A549 (cell line): ENCODE data around the gene RIPOR2.

Source experiments
- TF ChIP-seq, protein P1 (sequence below): fragments of 250-450 bp; sonication (Bioruptor Pico); IDR thresholded peaks from 2 replicates; pipeline ENCODE4 v1.5.0; 2020; ENCODE audit warnings: low read depth, mild to moderate bottlenecking, moderate library complexity
- TF ChIP-seq, protein P2 (sequence below): fragments of >200 bp; sonication (Bioruptor Twin); formaldehyde crosslinking; IDR thresholded peaks from 3 replicates; pipeline ENCODE4 v1.5.1; 2016

DNA sequence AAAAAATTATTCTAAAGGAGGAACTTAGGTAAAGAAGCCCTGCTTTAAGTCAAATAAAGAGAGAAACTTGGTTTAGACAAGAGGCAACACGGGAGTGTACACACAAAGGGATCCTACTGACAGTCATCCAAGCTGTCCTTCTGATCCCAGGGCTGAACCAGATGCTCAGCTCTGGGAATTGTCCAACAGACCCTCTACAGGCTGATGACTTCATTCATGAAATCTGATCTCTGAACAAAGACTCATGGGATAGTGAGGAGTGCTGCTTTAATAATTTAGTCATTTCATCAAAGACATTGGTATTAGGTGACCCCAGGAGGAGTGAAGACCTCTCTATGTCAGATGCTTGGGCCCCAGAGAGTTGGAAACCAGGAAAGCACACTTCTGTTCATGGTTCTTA is 71.4 kb downstream of the RIPOR2 start:
- TF ChIP-seq, protein P1, sequence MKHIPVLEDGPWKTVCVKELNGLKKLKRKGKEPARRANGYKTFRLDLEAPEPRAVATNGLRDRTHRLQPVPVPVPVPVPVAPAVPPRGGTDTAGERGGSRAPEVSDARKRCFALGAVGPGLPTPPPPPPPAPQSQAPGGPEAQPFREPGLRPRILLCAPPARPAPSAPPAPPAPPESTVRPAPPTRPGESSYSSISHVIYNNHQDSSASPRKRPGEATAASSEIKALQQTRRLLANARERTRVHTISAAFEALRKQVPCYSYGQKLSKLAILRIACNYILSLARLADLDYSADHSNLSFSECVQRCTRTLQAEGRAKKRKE (CRISPR knock-in tag) = no peak
- TF ChIP-seq, protein P2, sequence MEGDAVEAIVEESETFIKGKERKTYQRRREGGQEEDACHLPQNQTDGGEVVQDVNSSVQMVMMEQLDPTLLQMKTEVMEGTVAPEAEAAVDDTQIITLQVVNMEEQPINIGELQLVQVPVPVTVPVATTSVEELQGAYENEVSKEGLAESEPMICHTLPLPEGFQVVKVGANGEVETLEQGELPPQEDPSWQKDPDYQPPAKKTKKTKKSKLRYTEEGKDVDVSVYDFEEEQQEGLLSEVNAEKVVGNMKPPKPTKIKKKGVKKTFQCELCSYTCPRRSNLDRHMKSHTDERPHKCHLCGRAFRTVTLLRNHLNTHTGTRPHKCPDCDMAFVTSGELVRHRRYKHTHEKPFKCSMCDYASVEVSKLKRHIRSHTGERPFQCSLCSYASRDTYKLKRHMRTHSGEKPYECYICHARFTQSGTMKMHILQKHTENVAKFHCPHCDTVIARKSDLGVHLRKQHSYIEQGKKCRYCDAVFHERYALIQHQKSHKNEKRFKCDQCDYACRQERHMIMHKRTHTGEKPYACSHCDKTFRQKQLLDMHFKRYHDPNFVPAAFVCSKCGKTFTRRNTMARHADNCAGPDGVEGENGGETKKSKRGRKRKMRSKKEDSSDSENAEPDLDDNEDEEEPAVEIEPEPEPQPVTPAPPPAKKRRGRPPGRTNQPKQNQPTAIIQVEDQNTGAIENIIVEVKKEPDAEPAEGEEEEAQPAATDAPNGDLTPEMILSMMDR = no peak
